ENCODE data around the gene RIF1.

Gene RIF1, protein sequence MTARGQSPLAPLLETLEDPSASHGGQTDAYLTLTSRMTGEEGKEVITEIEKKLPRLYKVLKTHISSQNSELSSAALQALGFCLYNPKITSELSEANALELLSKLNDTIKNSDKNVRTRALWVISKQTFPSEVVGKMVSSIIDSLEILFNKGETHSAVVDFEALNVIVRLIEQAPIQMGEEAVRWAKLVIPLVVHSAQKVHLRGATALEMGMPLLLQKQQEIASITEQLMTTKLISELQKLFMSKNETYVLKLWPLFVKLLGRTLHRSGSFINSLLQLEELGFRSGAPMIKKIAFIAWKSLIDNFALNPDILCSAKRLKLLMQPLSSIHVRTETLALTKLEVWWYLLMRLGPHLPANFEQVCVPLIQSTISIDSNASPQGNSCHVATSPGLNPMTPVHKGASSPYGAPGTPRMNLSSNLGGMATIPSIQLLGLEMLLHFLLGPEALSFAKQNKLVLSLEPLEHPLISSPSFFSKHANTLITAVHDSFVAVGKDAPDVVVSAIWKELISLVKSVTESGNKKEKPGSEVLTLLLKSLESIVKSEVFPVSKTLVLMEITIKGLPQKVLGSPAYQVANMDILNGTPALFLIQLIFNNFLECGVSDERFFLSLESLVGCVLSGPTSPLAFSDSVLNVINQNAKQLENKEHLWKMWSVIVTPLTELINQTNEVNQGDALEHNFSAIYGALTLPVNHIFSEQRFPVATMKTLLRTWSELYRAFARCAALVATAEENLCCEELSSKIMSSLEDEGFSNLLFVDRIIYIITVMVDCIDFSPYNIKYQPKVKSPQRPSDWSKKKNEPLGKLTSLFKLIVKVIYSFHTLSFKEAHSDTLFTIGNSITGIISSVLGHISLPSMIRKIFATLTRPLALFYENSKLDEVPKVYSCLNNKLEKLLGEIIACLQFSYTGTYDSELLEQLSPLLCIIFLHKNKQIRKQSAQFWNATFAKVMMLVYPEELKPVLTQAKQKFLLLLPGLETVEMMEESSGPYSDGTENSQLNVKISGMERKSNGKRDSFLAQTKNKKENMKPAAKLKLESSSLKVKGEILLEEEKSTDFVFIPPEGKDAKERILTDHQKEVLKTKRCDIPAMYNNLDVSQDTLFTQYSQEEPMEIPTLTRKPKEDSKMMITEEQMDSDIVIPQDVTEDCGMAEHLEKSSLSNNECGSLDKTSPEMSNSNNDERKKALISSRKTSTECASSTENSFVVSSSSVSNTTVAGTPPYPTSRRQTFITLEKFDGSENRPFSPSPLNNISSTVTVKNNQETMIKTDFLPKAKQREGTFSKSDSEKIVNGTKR (N-terminal part only)

DNA sequence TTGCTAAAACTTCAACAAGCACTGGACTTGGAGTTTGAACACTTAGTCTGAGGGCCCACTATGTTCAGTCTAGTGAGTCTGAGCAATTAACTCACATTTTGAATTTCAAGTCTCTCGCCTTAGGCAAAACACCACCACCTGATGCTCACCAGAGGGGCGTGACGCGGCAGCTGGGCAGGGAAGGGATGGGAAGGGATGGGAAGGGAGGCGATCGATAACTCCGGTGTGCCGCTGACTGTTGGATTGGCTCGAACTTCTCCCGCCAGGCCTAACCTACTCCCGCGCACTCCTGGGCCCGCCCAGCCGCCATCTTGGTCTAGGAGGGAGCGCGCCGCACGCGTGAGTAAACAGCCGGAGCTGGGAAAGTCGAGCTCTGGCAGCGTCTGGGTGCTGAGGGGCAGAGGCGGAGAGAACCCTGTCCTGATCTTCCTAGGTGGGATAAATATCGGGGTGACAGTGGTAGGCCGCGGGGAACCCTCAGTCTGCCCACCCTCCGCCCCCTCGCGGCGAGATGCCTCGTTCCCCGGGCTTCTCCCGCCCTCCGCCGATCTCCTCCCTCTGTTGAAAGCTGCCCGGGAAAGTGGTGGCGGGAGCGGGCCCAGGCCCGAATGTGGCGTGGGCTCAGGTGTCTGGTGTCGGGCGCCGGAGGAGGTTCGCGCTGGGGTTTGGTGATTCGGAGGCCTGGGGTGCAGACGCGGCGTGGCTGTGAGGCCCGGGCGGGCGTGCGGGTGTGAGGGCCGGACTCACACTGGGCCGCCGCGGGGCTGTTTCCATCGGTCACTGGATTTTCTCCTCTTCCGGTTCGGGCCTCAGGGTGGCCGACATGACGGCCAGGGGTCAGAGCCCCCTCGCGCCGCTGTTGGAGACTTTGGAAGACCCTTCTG lies at the start of gene RIF1:
TSS of gene RIF1 (plus strand) at position 302 of the 884 bp plus-strand sequence. CDS start at position 824, 522 bp downstream.
- Histone ChIP-seq H3K4me1 (ENCODE audit: insufficient read depth, insufficient read length) (peaks cover 3% of the 10 kb centered on the region), H3K9me3 (ENCODE audit: insufficient read depth, low read length) (no peaks in the 10 kb centered on the region), H3K9ac (ENCODE audit: insufficient read length, low read depth) (peak within 1 kb of the TSS; percentile 99), H3K4me3 (ENCODE audit: insufficient read length, low read depth) (peak within 1 kb of the TSS; percentile 99), H3K36me3 (ENCODE audit: insufficient read depth, insufficient read length, low read length) (peaks cover 40% of the 10 kb centered on the region), H3K27me3 (ENCODE audit: insufficient read depth, insufficient read length) (no peaks in the 10 kb centered on the region)
- peak; percentile 95 for DNase-seq (ENCODE audit: low read depth, low spot score)
- TF ChIP-seq YY1 (IDR thresholded peaks at IDR 0.05; ENCODE audit: insufficient read depth, insufficient read length) = peak; percentile 95
- no peak for TF ChIP-seq SUZ12 (IDR thresholded peaks at IDR 0.05; ENCODE audit: extremely low read depth, insufficient read depth, insufficient read length)

DNA sequence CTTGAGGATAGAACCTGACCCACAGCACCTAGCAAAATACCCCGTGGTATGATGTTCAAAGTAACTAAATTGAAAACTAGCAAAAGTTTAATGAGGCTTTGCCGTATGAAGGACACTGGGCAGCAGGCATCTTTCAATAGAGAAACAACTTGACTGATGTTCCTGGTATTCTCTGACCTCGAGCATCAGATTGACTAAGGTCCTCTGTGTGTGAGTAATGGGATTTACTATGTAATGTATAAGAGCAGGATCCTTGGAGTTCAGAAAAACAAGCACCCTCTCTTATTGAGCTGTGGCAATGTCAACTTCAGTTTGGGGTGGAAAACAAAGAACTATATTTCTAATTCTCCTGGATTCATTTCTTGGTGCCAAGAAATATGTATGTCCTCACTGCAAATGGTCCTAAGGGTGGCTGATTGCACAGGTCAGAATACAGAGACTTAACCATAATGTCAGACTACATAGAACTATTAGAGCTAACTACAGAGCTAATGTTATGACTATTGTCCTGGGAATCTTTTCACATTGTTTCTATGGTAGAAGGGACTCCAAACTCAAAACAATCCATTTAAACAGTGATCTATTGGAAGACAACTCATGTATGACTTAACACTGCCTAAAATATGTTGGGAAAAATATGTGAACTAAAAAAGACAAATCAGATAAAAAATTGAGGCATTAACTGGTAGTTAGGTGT lies 47.9 kb upstream of the RIF1 start:
- no peaks in the 10 kb centered on the region for H3K36me3 ChIP-seq (ENCODE audit: insufficient read depth, insufficient read length, low read length)
- H3K27me3 ChIP-seq (ENCODE audit: insufficient read depth, insufficient read length) = no peaks in the 10 kb centered on the region
- no peak for DNase-seq (ENCODE audit: low read depth, low spot score)
- TF ChIP-seq YY1 (IDR thresholded peaks at IDR 0.05; ENCODE audit: insufficient read depth, insufficient read length) (no peak), SUZ12 (IDR thresholded peaks at IDR 0.05; ENCODE audit: extremely low read depth, insufficient read depth, insufficient read length) (no peak), ZNF274 (IDR thresholded peaks at IDR 0.05; ENCODE audit: low read depth, low read length) (no peak)
- no peaks in the 10 kb centered on the region for H3K9me3 ChIP-seq (ENCODE audit: insufficient read depth, low read length)
- no peak overlapping the region for H3K9ac ChIP-seq (ENCODE audit: insufficient read length, low read depth)
- no peak overlapping the region for H3K4me3 ChIP-seq (ENCODE audit: insufficient read length, low read depth)
- H3K4me1 ChIP-seq (ENCODE audit: insufficient read depth, insufficient read length) = no peaks in the 10 kb centered on the region

DNA sequence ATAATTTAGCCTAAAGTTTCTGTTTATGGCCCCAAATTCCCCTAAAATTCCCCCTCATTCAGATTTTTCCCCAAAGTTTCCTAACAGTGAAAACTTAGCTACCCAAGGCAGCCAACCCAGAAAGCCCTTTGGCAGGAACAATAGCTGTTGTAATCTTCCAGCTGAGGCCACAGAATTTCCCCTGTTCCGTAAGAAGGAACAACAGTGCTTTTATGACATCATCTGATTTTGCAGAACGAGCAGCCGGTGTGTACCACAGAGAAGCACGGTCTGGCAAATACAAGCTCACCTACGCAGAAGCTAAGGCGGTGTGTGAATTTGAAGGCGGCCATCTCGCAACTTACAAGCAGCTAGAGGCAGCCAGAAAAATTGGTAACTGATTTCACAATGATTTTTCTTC lies 46.0 kb upstream of the RIF1 start:
- H3K9ac ChIP-seq (ENCODE audit: insufficient read length, low read depth) = no peak overlapping the region
- H3K27me3 ChIP-seq (ENCODE audit: insufficient read depth, insufficient read length) = no peaks in the 10 kb centered on the region
- H3K9me3 ChIP-seq (ENCODE audit: insufficient read depth, low read length) = peaks cover 4% of the 10 kb centered on the region
- H3K4me3 ChIP-seq (ENCODE audit: insufficient read length, low read depth) = no peak overlapping the region
- H3K36me3 ChIP-seq (ENCODE audit: insufficient read depth, insufficient read length, low read length) = no peaks in the 10 kb centered on the region
- TF ChIP-seq YY1 (IDR thresholded peaks at IDR 0.05; ENCODE audit: insufficient read depth, insufficient read length) (no peak), ZNF274 (IDR thresholded peaks at IDR 0.05; ENCODE audit: low read depth, low read length) (no peak), SUZ12 (IDR thresholded peaks at IDR 0.05; ENCODE audit: extremely low read depth, insufficient read depth, insufficient read length) (no peak)
- no peaks in the 10 kb centered on the region for H3K4me1 ChIP-seq (ENCODE audit: insufficient read depth, insufficient read length)
- DNase-seq (ENCODE audit: low read depth, low spot score) = no peak

DNA sequence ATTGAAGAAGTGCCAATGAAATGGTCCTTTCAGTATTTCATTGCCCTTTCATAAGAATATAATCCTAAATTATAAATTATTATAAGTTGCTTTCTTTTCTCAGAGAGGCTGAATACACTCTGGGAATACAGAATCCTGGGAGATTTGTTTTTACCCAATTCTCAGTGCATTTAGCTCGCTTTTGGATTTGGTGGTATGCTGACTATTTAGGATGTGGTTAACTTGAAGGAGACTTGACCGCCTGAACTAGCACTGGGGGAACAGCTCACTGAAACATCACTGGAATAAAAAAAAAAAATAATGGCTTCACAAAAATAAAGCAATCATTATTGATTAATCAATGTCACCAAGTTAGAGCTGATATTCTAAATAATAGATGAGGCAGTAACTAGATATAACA lies 42.1 kb upstream of the RIF1 start:
- H3K9me3 ChIP-seq (ENCODE audit: insufficient read depth, low read length) = peaks cover 13% of the 10 kb centered on the region
- no peak for DNase-seq (ENCODE audit: low read depth, low spot score)
- H3K27me3 ChIP-seq (ENCODE audit: insufficient read depth, insufficient read length) = no peaks in the 10 kb centered on the region
- H3K4me1 ChIP-seq (ENCODE audit: insufficient read depth, insufficient read length) = no peaks in the 10 kb centered on the region
- H3K4me3 ChIP-seq (ENCODE audit: insufficient read length, low read depth) = no peak overlapping the region
- no peaks in the 10 kb centered on the region for H3K36me3 ChIP-seq (ENCODE audit: insufficient read depth, insufficient read length, low read length)
- no peak overlapping the region for H3K9ac ChIP-seq (ENCODE audit: insufficient read length, low read depth)
- TF ChIP-seq ZNF274 (IDR thresholded peaks at IDR 0.05; ENCODE audit: low read depth, low read length) = no peak

DNA sequence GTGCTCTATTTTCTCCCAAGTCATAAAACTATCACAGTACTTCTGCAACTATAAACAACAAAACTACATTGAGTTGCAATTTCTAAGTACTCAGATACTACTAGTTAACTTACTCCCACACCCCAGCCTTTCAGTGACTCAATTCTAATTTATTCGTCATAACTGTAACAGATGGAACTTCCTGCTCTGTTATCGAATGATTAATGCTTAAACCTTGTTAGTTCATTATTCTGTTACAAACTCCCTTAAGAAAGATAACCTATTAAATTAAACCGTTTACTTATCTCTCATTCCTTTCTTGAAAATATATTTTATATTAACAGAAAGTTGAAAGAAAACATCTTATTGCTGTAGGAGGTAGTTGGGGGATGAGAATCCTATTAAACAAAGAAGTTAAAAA lies 35.3 kb upstream of the RIF1 start:
- DNase-seq (ENCODE audit: low read depth, low spot score) = no peak
- H3K9ac ChIP-seq (ENCODE audit: insufficient read length, low read depth) = no peak overlapping the region

DNA sequence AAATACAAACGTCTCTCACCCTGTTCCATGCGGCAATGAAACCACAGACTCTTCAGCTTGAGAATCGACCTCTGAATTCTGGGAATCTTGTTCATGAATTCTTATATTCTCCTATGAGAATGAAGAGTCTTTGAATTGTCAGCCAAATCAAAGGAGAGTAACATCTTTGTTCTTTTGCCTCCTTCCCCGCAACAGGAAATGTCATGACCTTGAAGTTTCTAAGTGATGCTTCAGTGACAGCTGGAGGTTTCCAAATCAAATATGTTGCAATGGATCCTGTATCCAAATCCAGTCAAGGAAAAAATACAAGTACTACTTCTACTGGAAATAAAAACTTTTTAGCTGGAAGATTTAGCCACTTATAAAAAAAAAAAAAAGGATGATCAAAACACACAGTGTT lies 30.5 kb upstream of the RIF1 start:
- H3K9ac ChIP-seq (ENCODE audit: insufficient read length, low read depth) = no peak overlapping the region
- no peak for DNase-seq (ENCODE audit: low read depth, low spot score)
- TF ChIP-seq ZNF274 (IDR thresholded peaks at IDR 0.05; ENCODE audit: low read depth, low read length) (no peak), YY1 (IDR thresholded peaks at IDR 0.05; ENCODE audit: insufficient read depth, insufficient read length) (no peak), SUZ12 (IDR thresholded peaks at IDR 0.05; ENCODE audit: extremely low read depth, insufficient read depth, insufficient read length) (no peak)
- H3K9me3 ChIP-seq (ENCODE audit: insufficient read depth, low read length) = no peaks in the 10 kb centered on the region
- no peaks in the 10 kb centered on the region for H3K27me3 ChIP-seq (ENCODE audit: insufficient read depth, insufficient read length)
- no peaks in the 10 kb centered on the region for H3K36me3 ChIP-seq (ENCODE audit: insufficient read depth, insufficient read length, low read length)
- no peaks in the 10 kb centered on the region for H3K4me1 ChIP-seq (ENCODE audit: insufficient read depth, insufficient read length)
- H3K4me3 ChIP-seq (ENCODE audit: insufficient read length, low read depth) = no peak overlapping the region

More for the DNA sequence above, 35.3 kb upstream of the RIF1 start:
- H3K27me3 ChIP-seq (ENCODE audit: insufficient read depth, insufficient read length) = no peaks in the 10 kb centered on the region
- no peak for TF ChIP-seq YY1 (IDR thresholded peaks at IDR 0.05; ENCODE audit: insufficient read depth, insufficient read length)
- TF ChIP-seq SUZ12 (IDR thresholded peaks at IDR 0.05; ENCODE audit: extremely low read depth, insufficient read depth, insufficient read length) = no peak
- TF ChIP-seq ZNF274 (IDR thresholded peaks at IDR 0.05; ENCODE audit: low read depth, low read length) = no peak
- H3K9me3 ChIP-seq (ENCODE audit: insufficient read depth, low read length) = peaks cover 1% of the 10 kb centered on the region; the same call in 1 of the 2 replicates
- no peaks in the 10 kb centered on the region for H3K4me1 ChIP-seq (ENCODE audit: insufficient read depth, insufficient read length)
- no peak overlapping the region for H3K4me3 ChIP-seq (ENCODE audit: insufficient read length, low read depth)
- H3K36me3 ChIP-seq (ENCODE audit: insufficient read depth, insufficient read length, low read length) = no peaks in the 10 kb centered on the region
